ENCODE data around the gene DAND5.

DNA sequence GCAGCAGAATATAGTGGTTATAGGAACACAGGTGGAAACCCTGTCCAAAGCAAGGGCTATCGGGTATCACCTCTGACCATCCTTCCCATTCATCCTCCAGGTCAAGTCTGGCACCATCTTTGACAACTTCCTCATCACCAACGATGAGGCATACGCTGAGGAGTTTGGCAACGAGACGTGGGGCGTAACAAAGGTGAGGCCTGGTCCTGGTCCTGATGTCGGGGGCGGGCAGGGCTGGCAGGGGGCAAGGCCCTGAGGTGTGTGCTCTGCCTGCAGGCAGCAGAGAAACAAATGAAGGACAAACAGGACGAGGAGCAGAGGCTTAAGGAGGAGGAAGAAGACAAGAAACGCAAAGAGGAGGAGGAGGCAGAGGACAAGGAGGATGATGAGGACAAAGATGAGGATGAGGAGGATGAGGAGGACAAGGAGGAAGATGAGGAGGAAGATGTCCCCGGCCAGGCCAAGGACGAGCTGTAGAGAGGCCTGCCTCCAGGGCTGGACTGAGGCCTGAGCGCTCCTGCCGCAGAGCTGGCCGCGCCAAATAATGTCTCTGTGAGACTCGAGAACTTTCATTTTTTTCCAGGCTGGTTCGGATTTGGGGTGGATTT, 25.8 kb upstream of the DAND5 start:
- TF ChIP-seq SUZ12 (IDR thresholded peaks at IDR 0.05; ENCODE audit: extremely low read depth, insufficient read depth, insufficient read length) (no peak), YY1 (IDR thresholded peaks at IDR 0.05; ENCODE audit: insufficient read depth, insufficient read length) (no peak), ZNF274 (IDR thresholded peaks at IDR 0.05; ENCODE audit: low read depth, low read length) (no peak)

Data from NT2/D1 (cell line).